HepG2 (cell line): Measurements from ENCODE around the gene COMMD4. TPM values are rescaled to one million over a fixed set of nuclear protein-coding genes. Genes with fewer than 3 reads are reported as not detected.

Source experiments
- BRD4 ChIP-seq: sonication (generic); formaldehyde crosslinking; IDR thresholded peaks from 2 replicates; pipeline ENCODE4 v1.4.0; 2020; ENCODE audit warnings: missing genetic modification reagents
- CSRNP1 ChIP-seq: sonication (generic); formaldehyde crosslinking; IDR thresholded peaks from 2 replicates; pipeline ENCODE4 v1.8.1; 2023; ENCODE audit warnings: mild to moderate bottlenecking, missing genetic modification reagents
- GABPA ChIP-seq, 2 experiments: IDR thresholded peaks; 2 replicates each; pipeline ENCODE4 v1.6.1; 2011 to 2016; ENCODE audit warnings: low read depth in 2 of 2, low read length in 1 of 2, missing biosample characterization in 1 of 2, missing genetic modification characterization in 1 of 2
- HDAC1 ChIP-seq: sonication (generic); formaldehyde crosslinking; IDR thresholded peaks from 2 replicates; pipeline ENCODE4 v1.5.1; 2020; ENCODE audit warnings: mild to moderate bottlenecking, missing genetic modification reagents
- JARID2 ChIP-seq: sonication (generic); formaldehyde crosslinking; IDR thresholded peaks from 2 replicates; pipeline ENCODE4 v1.8.1; 2023; ENCODE audit warnings: missing genetic modification reagents, inconsistent platforms; ENCODE audit not compliant: insufficient replicate concordance
- JUND ChIP-seq: sonication (generic); formaldehyde crosslinking; IDR thresholded peaks from 2 replicates; pipeline ENCODE4 v1.8.0; 2022; ENCODE audit warnings: mild to moderate bottlenecking, missing genetic modification reagents
- KDM6A ChIP-seq: IDR thresholded peaks from 2 replicates; pipeline ENCODE4 v1.6.1; 2016; ENCODE audit warnings: low read depth
- KMT2A ChIP-seq: sonication (generic); formaldehyde crosslinking; IDR thresholded peaks from 2 replicates; pipeline ENCODE4 v1.4.0; 2020; ENCODE audit warnings: missing genetic modification reagents
- PHF5A ChIP-seq: IDR thresholded peaks from one replicate; pipeline ENCODE4 v1.6.1; 2018; ENCODE audit warnings: low read depth, missing genetic modification reagents; ENCODE audit not compliant: unreplicated experiment
- PLSCR1 ChIP-seq: sonication (generic); formaldehyde crosslinking; IDR thresholded peaks from 2 replicates; pipeline ENCODE4 v1.5.0; 2020; ENCODE audit warnings: missing genetic modification reagents, mild to moderate bottlenecking, borderline replicate concordance
- RFX1 ChIP-seq: fragments of 450-650 bp; IDR thresholded peaks from 2 replicates; pipeline ENCODE4 v1.6.1; 2017
- SALL1 ChIP-seq: sonication (generic); formaldehyde crosslinking; IDR thresholded peaks from 2 replicates; pipeline ENCODE4 v1.8.0; 2022; ENCODE audit warnings: mild to moderate bottlenecking, missing genetic modification reagents
- SNAPC2 ChIP-seq: sonication (generic); formaldehyde crosslinking; IDR thresholded peaks from 2 replicates; pipeline ENCODE4 v1.8.1; 2022; ENCODE audit warnings: mild to moderate bottlenecking, missing genetic modification reagents
- SOX5 ChIP-seq: IDR thresholded peaks from 2 replicates; pipeline ENCODE4 v1.6.1; 2016; ENCODE audit warnings: borderline replicate concordance
- SSRP1 ChIP-seq: IDR thresholded peaks from 2 replicates; pipeline ENCODE4 v1.6.1; 2016; ENCODE audit warnings: control low read depth
- STAG1 ChIP-seq: sonication (generic); formaldehyde crosslinking; IDR thresholded peaks from 2 replicates; pipeline ENCODE4 v1.4.0; 2020; ENCODE audit warnings: missing genetic modification reagents
- U2AF2 ChIP-seq: fragments of 200-400 bp; formaldehyde crosslinking; IDR thresholded peaks from 2 replicates; pipeline ENCODE4 v1.6.1; 2017; ENCODE audit warnings: low read depth, mild to moderate bottlenecking, low read length
- ZBTB20 ChIP-seq: sonication (generic); formaldehyde crosslinking; IDR thresholded peaks from 2 replicates; pipeline ENCODE4 v1.8.1; 2023; ENCODE audit warnings: missing genetic modification reagents, low read depth, mild to moderate bottlenecking, borderline replicate concordance
- ZKSCAN8 ChIP-seq: IDR thresholded peaks from 2 replicates; pipeline ENCODE4 v1.6.1; 2016; ENCODE audit warnings: borderline replicate concordance, missing genetic modification reagents, missing compliant biosample characterization
- ZMYM2 ChIP-seq: sonication (generic); formaldehyde crosslinking; IDR thresholded peaks from 2 replicates; pipeline ENCODE4 v1.8.0; 2022; ENCODE audit warnings: mild to moderate bottlenecking, missing genetic modification reagents
- ZNF101 ChIP-seq: sonication (generic); formaldehyde crosslinking; IDR thresholded peaks from 2 replicates; pipeline ENCODE4 v1.4.0; 2020; ENCODE audit warnings: mild to moderate bottlenecking, low read depth, missing genetic modification reagents, borderline replicate concordance
- ZNF446 ChIP-seq: sonication (generic); formaldehyde crosslinking; IDR thresholded peaks from 2 replicates; pipeline ENCODE4 v1.5.0; 2020; ENCODE audit warnings: mild to moderate bottlenecking, missing genetic modification reagents
- ZNF460 ChIP-seq: sonication (generic); formaldehyde crosslinking; IDR thresholded peaks from 2 replicates; pipeline ENCODE4 v1.5.1; 2020; ENCODE audit warnings: missing genetic modification reagents, mild to moderate bottlenecking, borderline replicate concordance
- ZNF747 ChIP-seq: sonication (generic); formaldehyde crosslinking; IDR thresholded peaks from 2 replicates; pipeline ENCODE4 v1.8.1; 2023; ENCODE audit warnings: missing genetic modification reagents, mild to moderate bottlenecking, borderline replicate concordance
- polyA plus RNA-seq, 8 experiments: library from polyadenylated mRNA; depleted of rRNA in 3 of 8; stranded (reverse) in 7 of 8; unstranded in 1 of 8; fragments of >200 nt; fragmentation: Illumina TruSeq in 4 of 8; extraction: Trizol in 4 of 8; gene quantifications; 2 replicates each; pipeline versions ENCODE4 v1.2.1 to v1.2.3, GENCODE V29; 2011 to 2016; ENCODE audit warnings: low read depth in 4 of 8, missing spikeins in 1 of 8, mixed read lengths in 1 of 8; ENCODE audit not compliant: insufficient read depth in 1 of 8
- total RNA-seq, 5 experiments: library from RNA; depleted of rRNA; stranded (reverse); fragments of >200 nt; fragmentation: Illumina TruSeq; extraction: Trizol; gene quantifications; 2 replicates each; pipeline ENCODE4 v1.2.3, GENCODE V29; 2016; ENCODE audit warnings: low read depth in 1 of 5
- TF ChIP-seq, protein P1 (sequence below): sonication (generic); formaldehyde crosslinking; IDR thresholded peaks from 2 replicates; pipeline ENCODE4 v1.5.0; 2020; ENCODE audit warnings: mild to moderate bottlenecking, missing genetic modification reagents, moderate library complexity
- TF ChIP-seq, protein P2 (sequence below): sonication (generic); formaldehyde crosslinking; IDR thresholded peaks from 2 replicates; pipeline ENCODE4 v1.4.0; 2020; ENCODE audit warnings: missing genetic modification reagents

COMMD4 gene
- total and polyA plus RNA-seq, 2 of the 13 experiments (the other 11 are each of a cell fraction or from before 2014, with no cell fraction given): 45.8 to 89.9 TPM

GRCh38 chr15:75369897-75370581 lies 34.2 kb downstream of the COMMD4 start (continued):
- TF ChIP-seq CSRNP1 (CRISPR knock-in tag) (no peak), ZNF446 (CRISPR knock-in tag) (no peak), STAG1 (CRISPR knock-in tag) (no peak), SOX5 (CRISPR knock-in tag) (no peak), SALL1 (CRISPR knock-in tag) (no peak; the same call in 1 of the 2 replicates), SSRP1 (CRISPR knock-in tag) (no peak), RFX1 (no peak), JUND (no peak), HDAC1 (CRISPR knock-in tag) (no peak), SNAPC2 (no peak), ZKSCAN8 (CRISPR knock-in tag) (no peak), JARID2 (CRISPR knock-in tag) (no peak), ZNF101 (CRISPR knock-in tag) (no peak), GABPA (IDR thresholded peaks at IDR 0.05; ENCODE audit: low read depth, low read length) (no peak), GABPA (CRISPR knock-in tag; IDR thresholded peaks at IDR 0.05; ENCODE audit: low read depth) (no peak), KDM6A (CRISPR knock-in tag) (no peak), BRD4 (CRISPR knock-in tag) (no peak), U2AF2 (no peak), ZNF747 (no peak), ZNF460 (CRISPR knock-in tag) (no peak), ZBTB20 (CRISPR knock-in tag) (no peak), ZMYM2 (CRISPR knock-in tag) (no peak), PHF5A (CRISPR knock-in tag) (no peak), PLSCR1 (CRISPR knock-in tag) (no peak), KMT2A (CRISPR knock-in tag) (no peak)
- TF ChIP-seq, protein P1, sequence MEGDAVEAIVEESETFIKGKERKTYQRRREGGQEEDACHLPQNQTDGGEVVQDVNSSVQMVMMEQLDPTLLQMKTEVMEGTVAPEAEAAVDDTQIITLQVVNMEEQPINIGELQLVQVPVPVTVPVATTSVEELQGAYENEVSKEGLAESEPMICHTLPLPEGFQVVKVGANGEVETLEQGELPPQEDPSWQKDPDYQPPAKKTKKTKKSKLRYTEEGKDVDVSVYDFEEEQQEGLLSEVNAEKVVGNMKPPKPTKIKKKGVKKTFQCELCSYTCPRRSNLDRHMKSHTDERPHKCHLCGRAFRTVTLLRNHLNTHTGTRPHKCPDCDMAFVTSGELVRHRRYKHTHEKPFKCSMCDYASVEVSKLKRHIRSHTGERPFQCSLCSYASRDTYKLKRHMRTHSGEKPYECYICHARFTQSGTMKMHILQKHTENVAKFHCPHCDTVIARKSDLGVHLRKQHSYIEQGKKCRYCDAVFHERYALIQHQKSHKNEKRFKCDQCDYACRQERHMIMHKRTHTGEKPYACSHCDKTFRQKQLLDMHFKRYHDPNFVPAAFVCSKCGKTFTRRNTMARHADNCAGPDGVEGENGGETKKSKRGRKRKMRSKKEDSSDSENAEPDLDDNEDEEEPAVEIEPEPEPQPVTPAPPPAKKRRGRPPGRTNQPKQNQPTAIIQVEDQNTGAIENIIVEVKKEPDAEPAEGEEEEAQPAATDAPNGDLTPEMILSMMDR (CRISPR knock-in tag): no peak
- TF ChIP-seq, protein P2, sequence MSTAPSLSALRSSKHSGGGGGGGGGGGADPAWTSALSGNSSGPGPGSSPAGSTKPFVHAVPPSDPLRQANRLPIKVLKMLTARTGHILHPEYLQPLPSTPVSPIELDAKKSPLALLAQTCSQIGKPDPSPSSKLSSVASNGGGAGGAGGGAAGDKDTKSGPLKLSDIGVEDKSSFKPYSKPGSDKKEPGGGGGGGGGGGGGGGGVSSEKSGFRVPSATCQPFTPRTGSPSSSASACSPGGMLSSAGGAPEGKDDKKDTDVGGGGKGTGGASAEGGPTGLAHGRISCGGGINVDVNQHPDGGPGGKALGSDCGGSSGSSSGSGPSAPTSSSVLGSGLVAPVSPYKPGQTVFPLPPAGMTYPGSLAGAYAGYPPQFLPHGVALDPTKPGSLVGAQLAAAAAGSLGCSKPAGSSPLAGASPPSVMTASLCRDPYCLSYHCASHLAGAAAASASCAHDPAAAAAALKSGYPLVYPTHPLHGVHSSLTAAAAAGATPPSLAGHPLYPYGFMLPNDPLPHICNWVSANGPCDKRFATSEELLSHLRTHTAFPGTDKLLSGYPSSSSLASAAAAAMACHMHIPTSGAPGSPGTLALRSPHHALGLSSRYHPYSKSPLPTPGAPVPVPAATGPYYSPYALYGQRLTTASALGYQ (CRISPR knock-in tag): no peak
